Measurements from ENCODE around the gene TPST2. TPM values are rescaled to one million over a fixed set of nuclear protein-coding genes. Genes with fewer than 3 reads are reported as not detected.

TPST2 gene
- total RNA-seq, 1 donor = 35.9 TPM

DNA sequence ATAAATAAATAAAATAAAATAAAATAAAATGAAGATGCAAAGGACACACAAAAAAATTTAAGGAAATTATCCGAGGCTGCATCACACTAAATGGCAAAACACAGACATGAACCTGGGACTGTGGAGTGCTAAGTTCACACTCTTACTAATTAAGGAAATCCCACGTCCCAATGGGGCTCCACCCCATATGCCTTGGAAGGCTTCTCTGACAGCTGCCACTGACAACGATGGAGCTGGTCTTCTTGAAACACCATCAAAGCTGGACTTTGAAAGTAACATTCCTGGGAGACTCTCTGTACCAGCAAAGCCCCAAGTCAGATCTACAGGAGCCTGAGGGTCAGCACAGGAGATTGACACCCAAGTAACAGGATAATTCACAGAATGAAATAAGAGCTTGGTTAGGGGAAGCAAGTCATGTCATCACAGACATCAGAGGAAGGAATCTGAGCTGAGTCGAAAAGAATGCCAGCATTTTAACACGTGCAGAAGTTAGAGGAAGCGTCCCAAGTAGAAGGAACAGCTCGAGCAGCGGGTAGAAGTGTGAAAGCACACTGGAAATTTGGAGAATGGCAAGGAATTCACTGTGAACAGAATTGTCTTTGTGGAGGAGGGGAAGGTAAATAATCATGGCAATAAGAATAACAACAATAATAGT is 13.8 kb downstream of the TPST2 start:
- Histone ChIP-seq H3K4me1 (ENCODE audit: insufficient read depth, low read length) (peaks cover 93% of the 10 kb centered on the region), H3K27me3 (ENCODE audit: insufficient read depth, low read length) (no peaks in the 10 kb centered on the region), H3K9me3 (ENCODE audit: low read depth, low read length) (no peaks in the 10 kb centered on the region), H3K4me3 (ENCODE audit: low read length) (no peak overlapping the region)

DNA sequence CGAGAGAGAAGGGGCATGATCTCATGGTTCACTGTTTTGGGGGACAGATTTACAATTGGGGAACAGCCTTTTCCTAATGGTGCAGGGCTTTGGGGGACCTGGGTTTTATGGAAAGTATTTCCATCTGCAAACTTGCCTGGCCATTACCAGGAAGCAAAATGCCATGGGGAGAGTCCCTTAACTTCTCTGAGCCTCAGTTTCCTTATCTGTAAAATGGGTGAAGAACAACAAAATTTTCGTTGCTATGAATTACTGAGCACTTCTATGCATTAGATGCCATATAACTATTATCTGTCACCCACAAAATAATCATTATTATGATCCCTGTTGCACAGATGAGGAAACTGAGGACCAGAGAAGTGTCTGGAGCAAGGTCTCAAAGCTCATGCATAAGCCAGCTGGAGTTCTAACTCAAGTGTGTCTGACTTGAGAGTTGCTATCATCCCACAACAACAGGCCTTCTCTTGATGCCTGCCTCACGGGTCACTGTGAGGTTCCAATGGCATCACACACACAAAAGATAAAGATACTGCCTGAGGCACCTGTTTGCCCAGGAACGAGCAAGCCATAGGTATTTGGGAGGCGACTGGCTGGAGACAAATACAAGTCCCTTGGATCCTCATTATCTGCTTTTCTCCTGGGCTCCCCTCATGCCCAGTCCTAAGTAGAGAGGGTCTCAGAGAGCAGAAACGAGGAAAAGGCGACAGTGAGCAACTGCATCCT is 15.8 kb downstream of the TPST2 start:
- H3K4me3 ChIP-seq (ENCODE audit: low read length) = no peak overlapping the region
- no peaks in the 10 kb centered on the region for H3K27me3 ChIP-seq (ENCODE audit: insufficient read depth, low read length)
- H3K4me1 ChIP-seq (ENCODE audit: insufficient read depth, low read length) = peaks cover 86% of the 10 kb centered on the region
- no peaks in the 10 kb centered on the region for H3K9me3 ChIP-seq (ENCODE audit: low read depth, low read length)

DNA sequence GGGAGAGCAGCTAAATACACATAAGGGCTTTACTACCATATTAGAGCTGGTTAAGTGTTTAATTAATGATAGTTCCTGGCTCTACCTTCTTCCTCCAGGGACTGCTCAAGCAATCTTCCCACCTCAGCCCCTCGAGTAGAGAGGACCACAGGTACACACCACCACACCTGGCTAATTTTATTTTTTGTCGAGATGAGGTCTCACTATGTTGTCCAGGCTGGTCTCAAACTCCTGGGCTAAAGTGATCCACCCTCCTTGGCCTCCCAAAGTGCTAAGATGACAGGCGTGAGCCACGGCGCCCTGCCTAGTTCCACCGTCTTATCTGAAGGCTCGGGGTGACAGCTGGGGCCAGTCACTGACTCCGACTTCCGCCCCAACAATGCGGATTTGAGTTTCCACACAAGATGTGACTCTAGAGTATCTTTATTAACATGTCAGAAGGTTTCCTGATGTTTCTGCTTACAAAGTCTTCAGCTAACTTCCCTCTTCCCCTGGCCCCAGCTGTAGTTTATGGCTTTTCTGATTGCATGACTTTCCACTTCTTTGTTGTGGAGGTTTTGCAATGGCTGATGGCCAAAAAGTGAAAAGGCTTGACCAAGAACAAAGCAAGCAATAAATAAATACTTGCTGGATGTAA is 16.8 kb downstream of the TPST2 start:
- H3K4me1 ChIP-seq (ENCODE audit: insufficient read depth, low read length) = peaks cover 80% of the 10 kb centered on the region
- no peak overlapping the region for H3K4me3 ChIP-seq (ENCODE audit: low read length)
- no peaks in the 10 kb centered on the region for H3K27me3 ChIP-seq (ENCODE audit: insufficient read depth, low read length)
- no peaks in the 10 kb centered on the region for H3K9me3 ChIP-seq (ENCODE audit: low read depth, low read length)

DNA sequence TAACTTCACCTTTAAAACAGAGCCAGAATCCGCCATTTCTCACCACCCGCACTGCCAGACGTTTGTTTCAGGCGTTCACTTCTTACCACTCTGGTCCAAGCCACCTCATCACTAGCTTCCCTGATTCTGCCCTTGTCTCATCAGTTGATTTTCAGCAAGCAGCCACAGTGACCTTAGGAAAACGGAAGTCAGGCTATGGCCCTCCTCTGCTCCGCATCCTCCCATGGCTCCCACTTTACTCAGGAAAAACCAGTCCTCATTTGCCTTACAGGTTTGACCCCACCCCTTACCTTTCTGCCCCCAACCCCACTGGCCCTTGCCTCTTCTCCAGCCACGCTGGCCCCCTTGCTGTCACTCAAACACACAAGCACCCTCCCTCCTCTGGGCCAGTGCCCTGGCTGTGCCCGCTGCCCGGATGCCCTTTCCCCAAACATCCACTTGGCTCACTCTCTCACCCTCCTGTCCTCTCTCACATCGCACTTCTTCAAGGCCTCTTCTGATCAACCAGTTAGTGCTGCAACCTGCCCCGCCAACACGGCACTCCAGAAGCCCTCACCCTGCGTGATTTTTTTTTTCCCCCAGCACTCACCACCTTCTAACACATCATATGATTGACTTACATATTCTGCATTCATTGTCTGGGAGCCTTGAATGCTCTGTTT is 18.9 kb downstream of the TPST2 start:
- no peak overlapping the region for H3K4me3 ChIP-seq (ENCODE audit: low read length)
- H3K27me3 ChIP-seq (ENCODE audit: insufficient read depth, low read length) = no peaks in the 10 kb centered on the region
- H3K4me1 ChIP-seq (ENCODE audit: insufficient read depth, low read length) = peaks cover 62% of the 10 kb centered on the region
- H3K9me3 ChIP-seq (ENCODE audit: low read depth, low read length) = no peaks in the 10 kb centered on the region

DNA sequence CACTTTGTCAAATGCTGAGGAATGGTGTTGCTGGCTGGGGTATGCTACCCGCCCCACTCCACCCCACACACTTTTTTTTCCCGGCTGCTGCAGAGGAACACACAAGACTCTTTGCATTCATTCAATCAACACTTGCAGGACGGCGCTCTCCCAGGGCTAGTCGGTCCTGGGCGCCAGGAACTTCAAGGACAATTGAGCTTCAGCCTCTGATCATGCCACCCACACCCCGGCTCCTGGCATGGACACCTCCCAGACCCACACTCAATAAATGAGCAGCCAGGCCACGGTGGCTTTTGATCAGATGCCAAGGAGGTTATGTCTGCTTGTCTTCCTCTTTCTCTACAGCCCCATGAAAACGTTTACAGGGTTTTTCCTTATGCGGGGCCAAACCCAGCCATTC is 19.8 kb downstream of the TPST2 start:
- no peaks in the 10 kb centered on the region for H3K9me3 ChIP-seq (ENCODE audit: low read depth, low read length)
- H3K4me3 ChIP-seq (ENCODE audit: low read length) = no peak overlapping the region
- H3K27me3 ChIP-seq (ENCODE audit: insufficient read depth, low read length) = no peaks in the 10 kb centered on the region
- H3K4me1 ChIP-seq (ENCODE audit: insufficient read depth, low read length) = peaks cover 56% of the 10 kb centered on the region

DNA sequence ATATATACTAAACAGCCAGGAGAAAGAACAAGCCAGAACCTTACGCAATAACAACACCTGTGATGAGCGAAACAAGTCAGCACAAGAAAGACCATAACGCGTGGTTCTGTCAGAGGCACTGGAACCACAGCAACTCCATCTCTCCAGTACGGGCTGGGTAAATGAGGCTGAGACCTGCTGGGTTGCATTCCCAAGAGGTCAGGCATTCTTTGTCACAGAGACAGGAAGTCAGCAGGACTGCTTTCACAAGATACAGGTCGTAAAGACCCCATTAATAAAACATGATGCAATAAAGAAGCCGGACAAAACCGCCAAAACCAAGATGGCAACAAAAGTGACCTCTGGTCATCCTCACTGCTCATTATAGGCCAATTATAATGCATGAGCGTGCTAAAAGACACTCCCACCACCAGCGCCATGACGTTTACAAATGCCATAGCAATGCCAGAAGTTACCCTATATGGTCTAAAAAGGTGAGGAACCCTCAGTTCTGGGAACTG is 21.7 kb downstream of the TPST2 start:
- Histone ChIP-seq H3K4me3 (ENCODE audit: low read length) (no peak overlapping the region), H3K27me3 (ENCODE audit: insufficient read depth, low read length) (no peaks in the 10 kb centered on the region), H3K9me3 (ENCODE audit: low read depth, low read length) (no peaks in the 10 kb centered on the region), H3K4me1 (ENCODE audit: insufficient read depth, low read length) (peaks cover 46% of the 10 kb centered on the region)

DNA sequence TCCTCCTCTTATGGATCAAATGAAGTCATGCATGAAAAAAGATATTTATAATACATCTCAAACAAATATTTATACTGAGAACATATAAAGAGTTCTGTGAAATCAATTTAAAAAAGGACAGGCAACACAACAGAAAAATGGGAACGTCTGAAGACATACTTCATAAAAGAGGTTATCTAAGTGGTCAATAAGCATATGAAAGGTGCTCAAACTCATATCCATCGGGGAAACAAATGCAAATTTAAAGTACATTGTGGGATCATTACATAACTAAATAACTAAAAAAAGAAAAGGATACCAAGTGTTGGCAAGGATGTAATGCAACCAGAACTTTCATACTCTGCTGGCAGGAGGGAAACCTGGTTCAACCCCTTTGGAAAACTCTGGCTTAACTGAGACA is 22.3 kb downstream of the TPST2 start:
- no peaks in the 10 kb centered on the region for H3K27me3 ChIP-seq (ENCODE audit: insufficient read depth, low read length)
- no peaks in the 10 kb centered on the region for H3K9me3 ChIP-seq (ENCODE audit: low read depth, low read length)
- peaks cover 40% of the 10 kb centered on the region for H3K4me1 ChIP-seq (ENCODE audit: insufficient read depth, low read length)
- no peak overlapping the region for H3K4me3 ChIP-seq (ENCODE audit: low read length)

DNA sequence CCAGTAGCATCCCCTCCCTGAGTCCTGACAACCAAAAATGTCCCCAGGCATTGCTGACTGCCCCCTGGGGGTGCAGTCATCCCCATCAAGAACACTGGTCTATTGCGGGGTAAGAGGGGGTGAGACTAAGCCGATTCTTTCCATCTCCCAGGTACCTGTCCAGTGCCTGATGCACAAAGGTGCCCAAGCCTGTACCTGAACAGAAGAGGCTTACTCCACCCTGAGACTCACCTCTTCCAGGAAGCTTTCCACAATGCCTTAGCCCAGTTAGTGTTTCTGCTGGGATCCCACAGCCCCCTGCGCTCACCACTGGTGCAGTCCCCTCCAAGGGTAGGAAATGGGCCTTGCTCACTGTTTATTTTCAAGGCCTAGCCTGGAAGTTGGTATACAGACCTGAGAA is 22.9 kb downstream of the TPST2 start:
- Histone ChIP-seq H3K27me3 (ENCODE audit: insufficient read depth, low read length) (no peaks in the 10 kb centered on the region), H3K4me3 (ENCODE audit: low read length) (no peak overlapping the region), H3K4me1 (ENCODE audit: insufficient read depth, low read length) (peaks cover 34% of the 10 kb centered on the region), H3K9me3 (ENCODE audit: low read depth, low read length) (no peaks in the 10 kb centered on the region)

DNA sequence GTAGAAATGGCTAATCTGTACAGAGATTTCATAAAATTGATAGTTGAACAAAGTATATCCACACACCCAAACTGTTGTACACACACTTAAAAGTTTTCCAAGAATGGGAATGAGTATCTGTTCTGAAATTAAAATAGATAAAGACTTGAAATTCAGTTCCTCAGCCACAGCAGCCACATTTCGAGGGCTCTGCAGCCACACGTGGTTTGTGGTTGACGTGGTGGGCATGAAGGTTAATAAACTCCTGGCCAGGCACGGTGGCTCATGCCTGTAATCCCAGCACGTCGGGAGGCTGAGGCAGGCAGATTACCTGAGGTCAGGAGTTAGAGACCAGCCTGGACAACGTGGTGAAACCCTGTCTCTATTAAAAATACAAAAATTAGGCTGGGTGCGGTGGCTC is 24.0 kb downstream of the TPST2 start:
- Histone ChIP-seq H3K27me3 (ENCODE audit: insufficient read depth, low read length) (no peaks in the 10 kb centered on the region), H3K4me3 (ENCODE audit: low read length) (no peak overlapping the region), H3K9me3 (ENCODE audit: low read depth, low read length) (no peaks in the 10 kb centered on the region), H3K4me1 (ENCODE audit: insufficient read depth, low read length) (peaks cover 35% of the 10 kb centered on the region)

DNA sequence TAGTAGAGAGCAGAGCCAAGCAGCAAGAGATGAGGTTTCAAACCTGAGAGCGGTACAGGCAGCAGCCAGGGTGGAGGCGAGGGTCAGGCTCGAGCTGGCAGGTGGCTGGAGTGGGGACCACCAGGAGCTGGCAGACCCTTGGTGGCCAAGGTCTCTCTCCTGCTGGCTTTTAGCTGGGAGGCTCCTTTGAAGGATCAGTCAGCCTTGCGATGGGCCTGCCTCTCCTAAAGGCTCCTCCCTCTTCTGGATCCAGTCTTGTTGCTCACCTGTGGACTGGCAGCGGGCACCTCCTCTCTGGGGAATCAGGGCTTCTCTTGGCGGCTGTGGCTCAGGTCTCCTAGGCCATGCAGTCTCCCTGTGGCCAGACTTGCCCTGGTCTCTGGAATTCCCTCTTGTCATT is 24.8 kb downstream of the TPST2 start:
- peaks cover 30% of the 10 kb centered on the region for H3K4me1 ChIP-seq (ENCODE audit: insufficient read depth, low read length)
- no peaks in the 10 kb centered on the region for H3K27me3 ChIP-seq (ENCODE audit: insufficient read depth, low read length)
- no peak overlapping the region for H3K4me3 ChIP-seq (ENCODE audit: low read length)
- H3K9me3 ChIP-seq (ENCODE audit: low read depth, low read length) = no peaks in the 10 kb centered on the region

DNA sequence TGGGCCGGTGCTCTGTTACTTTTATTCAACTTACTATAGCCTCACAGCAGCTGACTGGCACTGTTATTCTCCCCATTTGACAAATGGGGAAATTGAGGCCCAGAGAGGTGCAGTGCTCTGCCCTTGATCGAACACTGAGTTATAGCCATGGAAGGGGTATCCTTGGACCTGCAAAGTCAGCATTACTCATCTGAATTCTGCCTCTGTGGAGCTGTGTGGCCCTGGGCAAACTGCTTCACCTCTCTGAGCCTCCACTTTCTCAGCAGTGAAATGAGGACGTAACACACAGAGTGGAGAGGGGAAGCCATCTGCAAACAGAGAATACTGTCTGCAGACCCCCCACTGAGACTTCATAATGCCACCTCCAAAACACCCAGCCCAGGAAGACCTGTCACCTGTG is 25.3 kb downstream of the TPST2 start:
- Histone ChIP-seq H3K4me3 (ENCODE audit: low read length) (no peak overlapping the region), H3K4me1 (ENCODE audit: insufficient read depth, low read length) (peaks cover 30% of the 10 kb centered on the region), H3K27me3 (ENCODE audit: insufficient read depth, low read length) (no peaks in the 10 kb centered on the region), H3K9me3 (ENCODE audit: low read depth, low read length) (no peaks in the 10 kb centered on the region)

DNA sequence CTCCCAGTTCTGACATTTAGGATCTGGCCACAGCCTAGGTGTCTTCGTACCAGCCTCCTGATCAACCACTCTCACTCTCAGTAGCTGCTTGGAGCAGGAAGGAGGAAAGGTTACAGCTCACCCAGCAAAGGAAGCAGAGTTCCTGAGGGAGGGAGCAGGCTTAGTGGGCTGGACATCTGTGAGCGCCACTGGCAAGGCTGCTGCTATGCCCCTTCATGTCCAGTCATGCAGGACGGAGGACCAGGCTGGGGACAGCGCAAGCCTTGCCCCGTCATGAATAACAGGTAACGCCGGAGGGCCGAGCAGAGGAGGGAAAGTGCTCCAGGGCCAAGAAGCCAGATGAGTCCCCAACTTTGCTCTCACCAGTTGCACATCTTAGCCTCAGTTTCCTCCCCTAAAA is 25.8 kb downstream of the TPST2 start:
- Histone ChIP-seq H3K4me3 (ENCODE audit: low read length) (no peak overlapping the region), H3K4me1 (ENCODE audit: insufficient read depth, low read length) (peaks cover 30% of the 10 kb centered on the region), H3K27me3 (ENCODE audit: insufficient read depth, low read length) (no peaks in the 10 kb centered on the region), H3K9me3 (ENCODE audit: low read depth, low read length) (no peaks in the 10 kb centered on the region)

DNA sequence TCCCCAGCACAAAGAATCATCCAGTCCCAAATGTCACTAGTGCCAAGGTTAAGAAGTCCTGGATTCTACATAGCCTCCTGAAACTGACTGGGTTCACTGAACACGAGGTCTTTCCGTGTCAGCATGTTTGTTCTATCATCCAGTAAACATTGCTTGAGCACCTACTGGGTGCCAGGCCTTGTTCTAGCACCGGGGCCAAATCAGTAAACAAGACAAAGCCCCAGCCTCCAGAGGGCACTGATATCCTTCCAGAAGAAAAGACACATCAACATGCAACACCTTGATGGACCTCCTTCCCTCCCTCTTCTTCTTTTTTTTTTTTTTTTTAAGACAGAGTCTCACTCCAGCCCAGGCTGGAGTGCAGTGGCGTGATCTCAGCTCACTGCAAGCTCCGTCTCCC is 26.9 kb downstream of the TPST2 start:
- no peak overlapping the region for H3K4me3 ChIP-seq (ENCODE audit: low read length)
- H3K4me1 ChIP-seq (ENCODE audit: insufficient read depth, low read length) = peaks cover 25% of the 10 kb centered on the region
- H3K27me3 ChIP-seq (ENCODE audit: insufficient read depth, low read length) = no peaks in the 10 kb centered on the region
- H3K9me3 ChIP-seq (ENCODE audit: low read depth, low read length) = no peaks in the 10 kb centered on the region

DNA sequence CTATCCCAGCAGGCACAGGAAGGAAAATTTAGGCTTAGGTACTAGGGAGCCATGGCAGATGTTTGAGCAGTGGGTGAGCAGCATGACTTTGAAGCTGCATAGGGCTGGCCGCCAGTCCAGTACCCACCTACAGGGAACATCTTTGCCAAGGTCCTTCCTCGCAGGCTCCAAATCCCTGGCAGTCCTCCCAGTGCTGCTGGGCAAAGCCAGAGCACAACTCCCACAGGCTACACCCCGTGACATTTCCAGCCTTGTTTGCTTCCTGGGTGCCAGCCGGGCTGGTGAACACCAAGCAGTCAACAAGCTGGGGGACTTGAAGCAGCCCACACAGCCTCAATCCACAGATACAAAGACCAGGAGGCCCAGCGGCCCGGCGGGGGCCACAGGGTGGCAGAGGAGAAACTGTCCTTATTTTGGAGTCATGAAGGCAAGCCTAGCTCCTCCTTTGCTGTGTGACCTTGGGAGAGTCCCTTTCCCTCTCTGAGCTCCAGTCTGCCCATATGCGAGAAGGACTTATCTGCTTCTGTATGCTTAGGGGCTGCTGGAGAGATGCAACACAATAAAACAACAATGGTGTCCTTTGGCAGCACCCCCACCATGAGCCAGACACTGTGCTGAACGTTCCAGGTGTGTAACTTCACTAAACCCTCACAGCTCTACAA is 28.0 kb downstream of the TPST2 start:
- Histone ChIP-seq H3K4me1 (ENCODE audit: insufficient read depth, low read length) (peaks cover 23% of the 10 kb centered on the region), H3K4me3 (ENCODE audit: low read length) (no peak overlapping the region), H3K27me3 (ENCODE audit: insufficient read depth, low read length) (no peaks in the 10 kb centered on the region), H3K9me3 (ENCODE audit: low read depth, low read length) (no peaks in the 10 kb centered on the region)
